Measurements from ENCODE around the gene ANGPTL5.
"Not testable (repeated sequence)": the region's sequence is repeated elsewhere in the genome, so short reads cannot be mapped to it uniquely, and the experiment has no call there.

Gene ANGPTL5

GRCh38 chr11:101916422-101916821, at the start of gene ANGPTL5:
Gene ANGPTL5 (minus strand): TSS chr11:101916522. CDS start chr11:101907909, 8,613 bp downstream.
- DNase-seq (ENCODE audit: low spot score): no peak

GRCh38 chr11:101964200-101964599, 47.9 kb upstream of the ANGPTL5 start:
- not testable (repeated sequence) for DNase-seq (ENCODE audit: low spot score)

GRCh38 chr11:101960231-101960630, 43.9 kb upstream of the ANGPTL5 start:
- DNase-seq (ENCODE audit: low spot score): no peak

- DNase-seq (ENCODE audit: low spot score): no peak
These were observed 39.4 kb upstream of the ANGPTL5 start for GRCh38 chr11:101955701-101956100.

- DNase-seq (ENCODE audit: low spot score): no peak
These were observed 39.0 kb upstream of the ANGPTL5 start for GRCh38 chr11:101955278-101955677.

GRCh38 chr11:101949680-101950220, 33.4 kb upstream of the ANGPTL5 start:
- DNase-seq (ENCODE audit: low spot score): no peak

GRCh38 chr11:101945448-101945847, 29.1 kb upstream of the ANGPTL5 start:
- DNase-seq (ENCODE audit: low spot score): no peak

- no peak for DNase-seq (ENCODE audit: low spot score)
These were observed 28.6 kb upstream of the ANGPTL5 start for GRCh38 chr11:101944923-101945322.

- no peak for DNase-seq (ENCODE audit: low spot score)
These were observed 24.7 kb upstream of the ANGPTL5 start for GRCh38 chr11:101940901-101941520.

GRCh38 chr11:101931692-101932091, 15.4 kb upstream of the ANGPTL5 start:
- DNase-seq (ENCODE audit: low spot score): no peak

- DNase-seq (ENCODE audit: low spot score): no peak
These were observed 13.1 kb upstream of the ANGPTL5 start for GRCh38 chr11:101929294-101929915.

GRCh38 chr11:101923554-101923953, 7.2 kb upstream of the ANGPTL5 start:
- no peak for DNase-seq (ENCODE audit: low spot score)

- DNase-seq (ENCODE audit: low spot score): no peak
These were observed 4.7 kb upstream of the ANGPTL5 start for GRCh38 chr11:101920992-101921391.

GRCh38 chr11:101917226-101917625, 904 bp upstream of the ANGPTL5 start:
- no peak for DNase-seq (ENCODE audit: low spot score)

- DNase-seq (ENCODE audit: low spot score): peak; percentile 22
These were observed 481 bp downstream of the ANGPTL5 start for GRCh38 chr11:101915791-101916291.

- DNase-seq (ENCODE audit: low spot score): peak; percentile 92
These were observed 1.4 kb downstream of the ANGPTL5 start, which contains the start of gene CEP126 for GRCh38 chr11:101914738-101915426. Gene CEP126 (plus strand): TSS chr11:101915010. CDS start chr11:101915285, 275 bp downstream.

GRCh38 chr11:101914341-101914737, 2.0 kb downstream of the ANGPTL5 start:
- DNase-seq (ENCODE audit: low spot score): no peak

GRCh38 chr11:101913656-101914055, 2.7 kb downstream of the ANGPTL5 start:
- DNase-seq (ENCODE audit: low spot score): no peak

GRCh38 chr11:101912823-101913284, 3.5 kb downstream of the ANGPTL5 start:
- DNase-seq (ENCODE audit: low spot score): no peak

GRCh38 chr11:101909087-101909486, 7.2 kb downstream of the ANGPTL5 start:
- DNase-seq (ENCODE audit: low spot score): no peak

- no peak for DNase-seq (ENCODE audit: low spot score)
These were observed 8.5 kb downstream of the ANGPTL5 start for GRCh38 chr11:101907815-101908214.

GRCh38 chr11:101894505-101894904, 21.8 kb downstream of the ANGPTL5 start:
- no peak for DNase-seq (ENCODE audit: low spot score)

- no peak for DNase-seq (ENCODE audit: low spot score)
These were observed 26.6 kb downstream of the ANGPTL5 start for GRCh38 chr11:101889767-101890166.
